A673 (cell line): Measurements from ENCODE around the gene GDPD1. TPM values are rescaled to one million over a fixed set of nuclear protein-coding genes. Genes with fewer than 3 reads are reported as not detected.

ENCODE experiments used
- BruUV-seq: library from RNA; stranded (reverse); fragments of 400-500 nt; replicated peaks from 2 replicates; lab custom pipeline; 2021; lab: Mats Ljungman, UMichigan
- CTCF ChIA-PET: fragments of 300-600 bp; sonication (Branson Sonifier 250); formaldehyde crosslinking; loops from one replicate; lab custom pipeline; 2022; ENCODE audit warnings: antibody characterized with exemption; lab: Charles Lee
- POLR2A ChIA-PET: fragments of 300-600 bp; sonication (Branson Sonifier 250); formaldehyde crosslinking; loops from one replicate; lab custom pipeline; 2022; ENCODE audit warnings: antibody characterized with exemption; ENCODE audit not compliant: low non-redundant PET; lab: Charles Lee
- DNase-seq: peaks from one replicate; pipeline ENCODE4 v3.0.0-alpha.2; 2015; ENCODE audit warnings: low spot score
- H3K27ac ChIP-seq: fragments of 200-600 bp; sonication (generic); 2 replicates; pipeline ENCODE4 v1.5.1; 2016; ENCODE audit warnings: mixed run types, low read depth, mild to moderate bottlenecking, mixed read lengths, antibody characterized with exemption, low read length; ENCODE audit not compliant: poor library complexity, severe bottlenecking
- H3K27me3 ChIP-seq: fragments of 200-600 bp; sonication (generic); replicated peaks from 2 replicates; pipeline ENCODE4 v1.6.1; 2017; ENCODE audit warnings: mixed run types, low read depth, mild to moderate bottlenecking, mixed read lengths, antibody characterized with exemption, low read length; ENCODE audit not compliant: insufficient read depth, poor library complexity
- H3K36me3 ChIP-seq: fragments of 200-600 bp; sonication (generic); 2 replicates; pipeline ENCODE4 v1.6.1; 2016; ENCODE audit warnings: mixed run types, mild to moderate bottlenecking, mixed read lengths, antibody characterized with exemption, low read length; ENCODE audit not compliant: insufficient read depth, poor library complexity, severe bottlenecking
- H3K4me1 ChIP-seq: fragments of 200-600 bp; sonication (generic); 2 replicates; pipeline ENCODE4 v1.6.1; 2017; ENCODE audit warnings: mixed run types, mild to moderate bottlenecking, mixed read lengths, antibody characterized with exemption, low read length; ENCODE audit not compliant: insufficient read depth, poor library complexity, severe bottlenecking
- H3K4me3 ChIP-seq: fragments of 200-600 bp; sonication (generic); 2 replicates; pipeline ENCODE4 v1.5.1; 2016; ENCODE audit warnings: low read depth, mixed run types, mild to moderate bottlenecking, mixed read lengths, low read length; ENCODE audit not compliant: poor library complexity, severe bottlenecking
- H3K9me3 ChIP-seq: fragments of 200-600 bp; sonication (generic); 2 replicates; pipeline ENCODE4 v1.6.1; 2016; ENCODE audit warnings: mixed run types, low read depth, mild to moderate bottlenecking, mixed read lengths, antibody characterized with exemption, low read length; ENCODE audit not compliant: poor library complexity, severe bottlenecking
- EZH2 ChIP-seq: fragments of 200-600 bp; sonication (generic); IDR thresholded peaks from 2 replicates; pipeline ENCODE4 v1.6.1; 2017; ENCODE audit warnings: borderline replicate concordance, low read depth, mild to moderate bottlenecking, mixed read lengths, antibody characterized with exemption, low read length; ENCODE audit not compliant: poor library complexity, severe bottlenecking
- intact Hi-C: fragments of 100-400 bp; cut with micrococcal nuclease; formaldehyde crosslinking; loops from one replicate; pipeline ENCODE4 v1.10.0; 2022; ENCODE audit not compliant: unreplicated experiment
- total RNA-seq: library from RNA; stranded (reverse); gene quantifications from 2 replicates; pipeline ENCODE4 v1.2.3, GENCODE V29; 2021
- TF ChIP-seq, protein P1 (sequence below): fragments of 300-800, 200-600 bp; sonication (generic); conservative IDR thresholded peaks from 2 replicates; pipeline ENCODE4 v1.5.1; 2017; ENCODE audit warnings: low read depth, mild to moderate bottlenecking, antibody characterized with exemption, low read length, moderate library complexity, mixed read lengths

GDPD1 gene
- total RNA-seq, 1 experiment from 2014 or later = 2.6 TPM

DNA sequence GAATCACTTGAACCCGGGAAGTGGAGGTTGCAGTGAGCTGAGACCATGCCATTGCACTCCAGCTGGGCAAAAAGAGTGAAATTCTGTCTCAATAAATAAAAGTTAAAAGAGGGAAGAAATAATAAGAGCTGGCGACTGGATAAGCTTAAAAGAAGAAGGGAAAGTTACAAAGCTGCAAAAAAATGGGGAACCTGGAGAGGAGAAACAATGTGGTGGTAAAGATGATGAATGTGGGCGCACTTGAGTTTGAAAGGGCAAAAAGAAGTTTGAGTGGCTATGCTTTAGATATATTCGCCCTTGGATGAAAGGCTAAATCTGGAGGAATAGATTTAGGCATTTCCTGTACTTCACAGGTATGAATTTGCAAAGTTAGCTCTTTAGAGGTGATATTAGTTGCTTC lies 58.1 kb downstream of the GDPD1 start:
- intact Hi-C loops = no loop called here
- BruUV-seq = no TSS peak
- no peaks in the 10 kb centered on the region for H3K36me3 ChIP-seq
- no peaks in the 10 kb centered on the region for H3K27me3 ChIP-seq
- no peak overlapping the region for H3K4me3 ChIP-seq
- ChIA-PET CTCF (no interaction called here), POLR2A (no interaction called here)
- no peaks in the 10 kb centered on the region for H3K9me3 ChIP-seq
- H3K4me1 ChIP-seq = no peaks in the 10 kb centered on the region
- no peak overlapping the region for H3K27ac ChIP-seq
- DNase-seq = no peak
- TF ChIP-seq, protein P1, sequence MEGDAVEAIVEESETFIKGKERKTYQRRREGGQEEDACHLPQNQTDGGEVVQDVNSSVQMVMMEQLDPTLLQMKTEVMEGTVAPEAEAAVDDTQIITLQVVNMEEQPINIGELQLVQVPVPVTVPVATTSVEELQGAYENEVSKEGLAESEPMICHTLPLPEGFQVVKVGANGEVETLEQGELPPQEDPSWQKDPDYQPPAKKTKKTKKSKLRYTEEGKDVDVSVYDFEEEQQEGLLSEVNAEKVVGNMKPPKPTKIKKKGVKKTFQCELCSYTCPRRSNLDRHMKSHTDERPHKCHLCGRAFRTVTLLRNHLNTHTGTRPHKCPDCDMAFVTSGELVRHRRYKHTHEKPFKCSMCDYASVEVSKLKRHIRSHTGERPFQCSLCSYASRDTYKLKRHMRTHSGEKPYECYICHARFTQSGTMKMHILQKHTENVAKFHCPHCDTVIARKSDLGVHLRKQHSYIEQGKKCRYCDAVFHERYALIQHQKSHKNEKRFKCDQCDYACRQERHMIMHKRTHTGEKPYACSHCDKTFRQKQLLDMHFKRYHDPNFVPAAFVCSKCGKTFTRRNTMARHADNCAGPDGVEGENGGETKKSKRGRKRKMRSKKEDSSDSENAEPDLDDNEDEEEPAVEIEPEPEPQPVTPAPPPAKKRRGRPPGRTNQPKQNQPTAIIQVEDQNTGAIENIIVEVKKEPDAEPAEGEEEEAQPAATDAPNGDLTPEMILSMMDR = no peak
- no peak for TF ChIP-seq EZH2

DNA sequence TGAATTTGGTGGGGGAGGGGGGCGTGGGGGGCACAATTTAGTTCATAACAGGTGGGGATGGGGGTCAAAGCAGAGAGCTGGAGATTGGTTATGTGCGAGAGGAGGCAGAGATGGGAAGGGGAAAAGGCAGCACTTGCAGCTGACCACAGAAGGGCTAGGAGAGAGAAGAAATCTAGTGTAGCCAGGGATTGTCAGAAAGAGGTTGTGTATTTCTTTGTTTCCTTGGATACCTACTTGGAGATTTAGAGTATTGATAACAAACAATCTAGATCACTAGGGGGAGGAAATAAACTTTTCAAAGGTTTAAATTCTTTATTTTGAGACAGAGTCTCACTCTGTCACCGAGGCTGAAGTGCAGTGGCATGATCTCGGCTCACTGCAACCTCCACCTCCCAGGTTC lies 64.0 kb downstream of the GDPD1 start:
- intact Hi-C loops = no loop called here
- ChIA-PET POLR2A (no interaction called here), CTCF (no interaction called here)
- Histone ChIP-seq H3K4me3 (no peak overlapping the region), H3K36me3 (no peaks in the 10 kb centered on the region), H3K27me3 (no peaks in the 10 kb centered on the region), H3K9me3 (no peaks in the 10 kb centered on the region), H3K4me1 (no peaks in the 10 kb centered on the region), H3K27ac (no peak overlapping the region)
- BruUV-seq = no TSS peak
- TF ChIP-seq EZH2 = no peak
- TF ChIP-seq, protein P1 = no peak
- DNase-seq = no peak

DNA sequence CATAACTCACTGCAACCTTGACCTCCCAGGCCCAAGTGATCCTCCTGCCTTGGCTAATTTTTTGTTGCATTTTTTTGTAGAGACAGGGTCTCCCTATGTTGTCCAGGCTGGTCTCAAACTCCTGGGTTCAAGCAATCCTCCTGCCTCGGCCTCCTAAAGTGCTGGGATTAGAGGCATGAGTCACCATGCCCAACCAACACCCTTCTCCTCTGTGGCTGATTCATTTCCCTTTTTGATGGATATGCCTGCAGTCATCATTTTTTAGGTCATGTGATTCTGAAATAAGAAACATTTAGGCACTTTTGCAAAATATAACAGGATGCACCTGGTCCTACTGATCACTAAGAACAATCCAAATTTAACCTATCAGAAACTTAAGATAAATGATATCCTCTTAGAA lies 67.1 kb downstream of the GDPD1 start:
- POLR2A ChIA-PET = no interaction called here
- BruUV-seq = no TSS peak
- H3K9me3 ChIP-seq = no peaks in the 10 kb centered on the region

More for the DNA sequence above, 67.1 kb downstream of the GDPD1 start:
- peak; percentile 25 for DNase-seq
- Histone ChIP-seq H3K36me3 (no peaks in the 10 kb centered on the region), H3K4me3 (no peak overlapping the region), H3K27ac (no peak overlapping the region), H3K27me3 (no peaks in the 10 kb centered on the region), H3K4me1 (no peaks in the 10 kb centered on the region)
- CTCF ChIA-PET = no interaction called here
- intact Hi-C loops = no loop called here
- TF ChIP-seq, protein P1 = no peak
- no peak for TF ChIP-seq EZH2
